Measurements from ENCODE around the gene SH3D19.
"Not testable (repeated sequence)": the region's sequence is repeated elsewhere in the genome, so short reads cannot be mapped to it uniquely, and the experiment has no call there.

SH3D19 gene

GRCh38 chr4:151324124-151324751 lies 1.2 kb downstream of the SH3D19 start:
- TF ChIP-seq CTCF (IDR thresholded peaks at IDR 0.05; ENCODE audit: insufficient read depth, low read length, poor library complexity, severe bottlenecking) (no peak), EZH2phosphoT487 (conservative IDR thresholded peaks at IDR 0.05; ENCODE audit: low read length) (no peak)
- H3K27ac ChIP-seq (ENCODE audit: low read depth, low read length) = no peak overlapping the region
- no peaks in the 10 kb centered on the region for H3K9me3 ChIP-seq (ENCODE audit: insufficient read depth, low read length)
- no peaks in the 10 kb centered on the region for H4K20me1 ChIP-seq (ENCODE audit: low read depth, low read length)
- no peaks in the 10 kb centered on the region for H3K36me3 ChIP-seq (ENCODE audit: low read length)
- H3K9ac ChIP-seq (ENCODE audit: low read length) = no peak overlapping the region
- no peak overlapping the region for H3K4me2 ChIP-seq (ENCODE audit: low read depth, low read length, poor library complexity, severe bottlenecking)
- H3K27me3 ChIP-seq (ENCODE audit: low read length) = no peaks in the 10 kb centered on the region
- no peaks in the 10 kb centered on the region for H3K79me2 ChIP-seq (ENCODE audit: insufficient read depth, low read length)
- no peaks in the 10 kb centered on the region for H3F3A ChIP-seq (ENCODE audit: insufficient read depth)
- H2AFZ ChIP-seq (ENCODE audit: low read depth, low read length, severe bottlenecking) = no peak overlapping the region
- no peak overlapping the region for H3K4me3 ChIP-seq (ENCODE audit: insufficient read depth, low read length, poor library complexity, severe bottlenecking)
- H3K9me2 ChIP-seq (replicated peaks; ENCODE audit: insufficient read depth, low read length) = no peaks in the 10 kb centered on the region

- H3K27me3 ChIP-seq (ENCODE audit: low read length) = no peaks in the 10 kb centered on the region
- H3K4me3 ChIP-seq (ENCODE audit: insufficient read depth, low read length, poor library complexity, severe bottlenecking) = no peak overlapping the region
- no peak overlapping the region for H3K9ac ChIP-seq (ENCODE audit: low read length)
- no peaks in the 10 kb centered on the region for H4K20me1 ChIP-seq (ENCODE audit: low read depth, low read length)
- no peak overlapping the region for H3K27ac ChIP-seq (ENCODE audit: low read depth, low read length)
- H3F3A ChIP-seq (ENCODE audit: insufficient read depth) = no peaks in the 10 kb centered on the region
- H3K79me2 ChIP-seq (ENCODE audit: insufficient read depth, low read length) = no peaks in the 10 kb centered on the region
- no peaks in the 10 kb centered on the region for H3K9me2 ChIP-seq (replicated peaks; ENCODE audit: insufficient read depth, low read length)
- H3K9me3 ChIP-seq (ENCODE audit: insufficient read depth, low read length) = no peaks in the 10 kb centered on the region
- H3K36me3 ChIP-seq (ENCODE audit: low read length) = no peaks in the 10 kb centered on the region
- TF ChIP-seq CTCF (IDR thresholded peaks at IDR 0.05; ENCODE audit: insufficient read depth, low read length, poor library complexity, severe bottlenecking) = no peak
- no peak for TF ChIP-seq EZH2phosphoT487 (conservative IDR thresholded peaks at IDR 0.05; ENCODE audit: low read length)
- H3K4me2 ChIP-seq (ENCODE audit: low read depth, low read length, poor library complexity, severe bottlenecking) = no peak overlapping the region
- no peak overlapping the region for H2AFZ ChIP-seq (ENCODE audit: low read depth, low read length, severe bottlenecking)
These were observed 1.7 kb downstream of the SH3D19 start for GRCh38 chr4:151323667-151324066.

- no peak overlapping the region for H3K4me3 ChIP-seq (ENCODE audit: insufficient read depth, low read length, poor library complexity, severe bottlenecking)
These were observed 2.8 kb downstream of the SH3D19 start for GRCh38 chr4:151322570-151322969.

GRCh38 chr4:151322161-151322560 lies 3.2 kb downstream of the SH3D19 start:
- H3K4me3 ChIP-seq (ENCODE audit: insufficient read depth, low read length, poor library complexity, severe bottlenecking); H3K9me3 ChIP-seq (ENCODE audit: insufficient read depth, low read length); H3K27me3 ChIP-seq (ENCODE audit: low read length); H3K4me2 ChIP-seq (ENCODE audit: low read depth, low read length, poor library complexity, severe bottlenecking); H4K20me1 ChIP-seq (ENCODE audit: low read depth, low read length); H3F3A ChIP-seq (ENCODE audit: insufficient read depth); H3K27ac ChIP-seq (ENCODE audit: low read depth, low read length); H2AFZ ChIP-seq (ENCODE audit: low read depth, low read length, severe bottlenecking); H3K9ac ChIP-seq (ENCODE audit: low read length); H3K36me3 ChIP-seq (ENCODE audit: low read length); H3K9me2 ChIP-seq (replicated peaks; ENCODE audit: insufficient read depth, low read length); H3K79me2 ChIP-seq (ENCODE audit: insufficient read depth, low read length): not testable (repeated sequence)

More at GRCh38 chr4:151322570-151322969, 2.8 kb downstream of the SH3D19 start:
- H3K9me2 ChIP-seq (replicated peaks; ENCODE audit: insufficient read depth, low read length) = no peaks in the 10 kb centered on the region
- H3K36me3 ChIP-seq (ENCODE audit: low read length) = no peaks in the 10 kb centered on the region
- TF ChIP-seq EZH2phosphoT487 (conservative IDR thresholded peaks at IDR 0.05; ENCODE audit: low read length) (no peak), CTCF (IDR thresholded peaks at IDR 0.05; ENCODE audit: insufficient read depth, low read length, poor library complexity, severe bottlenecking) (no peak)
- H3K27ac ChIP-seq (ENCODE audit: low read depth, low read length) = no peak overlapping the region
- no peak overlapping the region for H3K4me2 ChIP-seq (ENCODE audit: low read depth, low read length, poor library complexity, severe bottlenecking)
- H3K9me3 ChIP-seq (ENCODE audit: insufficient read depth, low read length) = no peaks in the 10 kb centered on the region
- H3K9ac ChIP-seq (ENCODE audit: low read length) = no peak overlapping the region
- no peaks in the 10 kb centered on the region for H4K20me1 ChIP-seq (ENCODE audit: low read depth, low read length)
- no peaks in the 10 kb centered on the region for H3F3A ChIP-seq (ENCODE audit: insufficient read depth)
- no peaks in the 10 kb centered on the region for H3K27me3 ChIP-seq (ENCODE audit: low read length)
- H2AFZ ChIP-seq (ENCODE audit: low read depth, low read length, severe bottlenecking) = no peak overlapping the region
- no peaks in the 10 kb centered on the region for H3K79me2 ChIP-seq (ENCODE audit: insufficient read depth, low read length)
